GM18873 (cell line): ENCODE data around the gene OR8B4.
"Not testable (repeated sequence)": the region's sequence is repeated elsewhere in the genome, so short reads cannot be mapped to it uniquely, and the experiment has no call there.

Experiments
- ATAC-seq: cut with Tn5 transposase; IDR thresholded peaks from one replicate; pipeline ENCODE4 v1.9.1; 2021; ENCODE audit warnings: mild to moderate bottlenecking, moderate library complexity, moderate number of reproducible peaks; ENCODE audit not compliant: unreplicated experiment, low FRiP score

The OR8B4 gene

DNA sequence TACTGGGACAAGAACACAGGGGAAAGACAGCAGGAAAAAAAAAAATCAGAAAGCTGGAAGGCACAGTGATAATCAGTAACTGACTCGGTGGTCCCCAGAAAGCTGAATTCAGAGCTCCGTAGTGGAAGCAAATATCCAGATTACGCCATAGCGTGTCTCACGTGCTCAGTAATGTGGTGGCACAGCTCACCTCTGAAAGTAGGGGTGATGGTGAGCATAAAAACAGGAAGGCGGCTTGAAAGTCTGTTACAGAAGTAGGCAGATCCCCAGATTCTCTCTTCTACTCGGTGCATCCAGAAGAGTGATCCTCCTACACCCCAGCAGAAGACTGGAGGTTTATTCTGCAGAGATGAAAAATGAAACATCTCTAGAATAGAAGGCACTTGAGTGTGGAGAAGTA lies 14.8 kb downstream of the OR8B4 start:
- no peak for ATAC-seq

DNA sequence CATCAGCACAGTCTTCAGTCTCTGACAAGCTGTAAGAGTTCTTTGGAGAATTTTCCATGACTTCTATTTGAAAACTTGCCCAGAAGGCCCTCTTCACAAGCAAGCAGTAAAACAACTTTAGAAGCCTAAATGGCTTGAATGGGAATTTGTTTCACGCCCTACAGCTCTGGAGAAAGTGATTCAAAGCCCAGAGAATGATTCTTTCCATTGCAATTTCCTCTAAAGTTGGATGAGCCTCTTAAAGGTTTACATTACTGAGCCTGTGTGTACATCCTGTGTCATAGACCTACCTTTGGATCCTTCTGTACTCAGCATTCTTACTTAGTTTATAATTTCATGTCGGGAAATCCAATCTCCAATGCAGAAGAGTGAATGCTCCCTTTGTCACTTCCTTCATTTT lies 19.1 kb downstream of the OR8B4 start:
- ATAC-seq, result no peak

- ATAC-seq, result not testable (repeated sequence)
Observed at GRCh38 chr11:124403186-124403585, 21.5 kb downstream of the OR8B4 start.

GRCh38 chr11:124402326-124402922 lies 22.2 kb downstream of the OR8B4 start:
- ATAC-seq, result no peak

- ATAC-seq, result no peak
Observed at GRCh38 chr11:124398924-124399323, 25.7 kb downstream of the OR8B4 start, which contains the start of gene OR8B3. Gene OR8B3 (minus strand): TSS chr11:124399024. CDS start chr11:124397351, 1,673 bp downstream.

DNA sequence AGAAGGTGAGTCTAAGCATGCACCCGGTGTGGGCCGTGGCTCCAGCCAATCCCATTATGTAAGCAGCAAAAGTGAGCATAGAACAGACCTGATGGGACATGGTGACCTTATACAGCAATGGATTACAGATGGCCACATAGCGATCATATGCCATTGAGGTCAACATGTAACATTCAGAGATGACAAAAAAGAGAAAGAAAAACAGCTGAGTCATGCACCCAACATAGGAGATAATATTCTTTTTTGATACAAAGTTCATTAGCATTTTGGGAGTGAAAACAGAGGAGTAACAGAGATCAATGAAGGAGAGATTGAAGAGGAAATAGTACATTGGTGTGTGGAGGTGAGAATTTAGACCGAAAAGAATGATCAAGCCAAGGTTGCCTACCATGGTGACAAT lies 27.8 kb downstream of the OR8B4 start:
- ATAC-seq, result not testable (repeated sequence)

GRCh38 chr11:124394408-124394807 lies 30.3 kb downstream of the OR8B4 start:
- no peak for ATAC-seq

DNA sequence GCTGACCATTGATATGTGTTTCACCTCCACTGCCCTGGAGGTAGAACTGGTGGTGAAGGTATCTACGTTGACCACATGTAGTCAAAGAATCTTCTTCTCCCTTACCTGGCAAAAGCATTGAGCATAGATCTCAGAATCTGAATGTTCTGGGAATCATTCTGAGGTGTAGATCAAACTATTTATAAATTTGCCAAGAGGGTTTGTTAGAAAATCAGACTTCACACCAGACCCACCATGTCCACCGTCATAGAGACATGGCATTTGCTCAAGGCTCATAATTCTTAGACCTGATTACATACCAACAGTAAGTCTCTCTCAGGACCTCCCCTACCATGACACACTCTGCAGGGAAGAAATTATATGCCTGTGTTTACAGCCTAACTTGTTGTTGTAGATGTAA lies 40.3 kb downstream of the OR8B4 start, which contains the start of gene OR8B2:
Gene OR8B2 (minus strand): TSS at position 101 of the 400 bp plus-strand sequence. CDS start 1,156 bp downstream, outside the sequence.
- no peak for ATAC-seq

GRCh38 chr11:124382857-124383256 lies 41.8 kb downstream of the OR8B4 start:
- ATAC-seq, result not testable (repeated sequence)

DNA sequence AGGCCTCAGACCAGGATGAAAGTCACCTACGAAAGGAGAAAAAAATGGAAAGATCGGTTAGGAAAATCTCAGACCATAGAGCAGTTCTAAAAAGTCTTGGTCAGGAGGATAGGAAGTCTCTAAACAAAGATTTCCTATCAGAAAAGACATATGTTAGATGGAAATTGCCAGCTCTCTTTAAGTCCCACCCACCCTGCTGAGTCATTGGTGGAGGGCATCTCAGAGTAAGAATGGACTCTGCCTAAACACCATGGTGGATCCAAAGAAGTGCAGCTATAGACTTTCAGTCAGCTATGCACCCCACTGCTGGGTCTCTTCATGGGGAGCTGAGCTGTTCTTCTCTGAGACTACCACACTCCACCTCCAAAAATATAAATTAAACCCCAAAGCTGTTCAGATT lies 44.1 kb downstream of the OR8B4 start:
- no peak for ATAC-seq

- no peak for ATAC-seq
Observed at GRCh38 chr11:124376280-124376679, 48.4 kb downstream of the OR8B4 start.
